Measurements from ENCODE around the gene RAET1L.

- TF ChIP-seq CTCF (conservative IDR thresholded peaks at IDR 0.05): no peak
- TF ChIP-seq ZFX (IDR thresholded peaks at IDR 0.05): no peak
Observed at GRCh38 chr6:149984773-149985172, 40.6 kb downstream of the RAET1L start.
